IMR-90 (cell line): ENCODE data around the gene AXL. TPM values are rescaled to one million over a fixed set of nuclear protein-coding genes. Genes with fewer than 3 reads are reported as not detected.

Experiments
- ATAC-seq: fragments of 200-7000 bp; cut with Tn5 transposase; 2 replicates; pipeline ENCODE4 v1.9.1; 2020; ENCODE audit warnings: low read depth, mild to moderate bottlenecking, moderate library complexity
- BruUV-seq: library from RNA; stranded (reverse); fragments of 400-500 nt; replicated peaks from 2 replicates; lab custom pipeline; 2021; lab: Mats Ljungman, UMichigan
- CTCF ChIA-PET: fragments of 300-600 bp; formaldehyde crosslinking; extraction: SDS; loops from one replicate; lab custom pipeline; 2021; ENCODE audit warnings: antibody characterized with exemption; lab: Yijun Ruan, JAX
- POLR2A ChIA-PET: fragments of 300-600 bp; sonication (Branson Sonifier 250); formaldehyde crosslinking; loops from one replicate; lab custom pipeline; 2022; ENCODE audit warnings: antibody characterized with exemption; ENCODE audit not compliant: unreplicated experiment; lab: Charles Lee
- DNase-seq: peaks from one replicate; pipeline ENCODE4 v3.0.0; 2013
- H2AFZ ChIP-seq: replicated peaks from 2 replicates; pipeline ENCODE3; 2013; ENCODE audit warnings: low read length, mild to moderate bottlenecking; ENCODE audit not compliant: poor library complexity
- H2AK5ac ChIP-seq: 2 replicates; pipeline ENCODE4 v1.6.1; 2013; ENCODE audit warnings: low read depth, low read length, inconsistent platforms
- H2AK9ac ChIP-seq: replicated peaks from 2 replicates; pipeline ENCODE3; 2013; ENCODE audit warnings: mild to moderate bottlenecking, low read depth, low read length, moderate library complexity; ENCODE audit not compliant: poor library complexity
- H2BK120ac ChIP-seq: 2 replicates; pipeline ENCODE4 v1.6.1; 2013; ENCODE audit warnings: low read depth, low read length, inconsistent platforms
- H2BK15ac ChIP-seq: 3 replicates; pipeline ENCODE4 v1.6.1; 2013; ENCODE audit warnings: low read depth, low read length, inconsistent platforms
- H2BK20ac ChIP-seq: 2 replicates; pipeline ENCODE4 v1.6.1; 2013; ENCODE audit warnings: low read depth, mild to moderate bottlenecking, inconsistent platforms, low read length, moderate library complexity
- H2BK5ac ChIP-seq: 2 replicates; pipeline ENCODE4 v1.6.1; 2013; ENCODE audit warnings: mild to moderate bottlenecking, low read depth, low read length, inconsistent platforms; ENCODE audit not compliant: poor library complexity, severe bottlenecking
- H3K14ac ChIP-seq: replicated peaks from 2 replicates; pipeline ENCODE4 v1.6.1; 2013; ENCODE audit warnings: low read depth, low read length, inconsistent platforms
- H3K18ac ChIP-seq: 2 replicates; pipeline ENCODE4 v1.6.1; 2013; ENCODE audit warnings: low read depth, low read length, control low read depth
- H3K23ac ChIP-seq: 2 replicates; pipeline ENCODE4 v1.6.1; 2013; ENCODE audit warnings: low read depth, low read length, inconsistent platforms
- H3K27ac ChIP-seq: 2 replicates; pipeline ENCODE4 v1.5.1; 2013; ENCODE audit warnings: mild to moderate bottlenecking, control low read depth, low read length; ENCODE audit not compliant: insufficient read depth
- H3K27me3 ChIP-seq: 2 replicates; pipeline ENCODE4 v1.6.1; 2013; ENCODE audit warnings: low read length; ENCODE audit not compliant: control insufficient read depth, insufficient read depth
- H3K36me3 ChIP-seq: 2 replicates; pipeline ENCODE4 v1.6.1; 2013; ENCODE audit warnings: low read length, mixed read lengths; ENCODE audit not compliant: control insufficient read depth, insufficient read depth
- H3K4ac ChIP-seq: 2 replicates; pipeline ENCODE4 v1.6.1; 2013; ENCODE audit warnings: low read depth, low read length, inconsistent platforms
- H3K4me1 ChIP-seq: 2 replicates; pipeline ENCODE4 v1.6.1; 2013; ENCODE audit warnings: low read length, mixed read lengths; ENCODE audit not compliant: control insufficient read depth, insufficient read depth
- H3K4me2 ChIP-seq: 2 replicates; pipeline ENCODE4 v1.6.1; 2013; ENCODE audit warnings: low read depth, mild to moderate bottlenecking, control low read depth, low read length, moderate library complexity
- H3K4me3 ChIP-seq: 2 replicates; pipeline ENCODE4 v1.5.1; 2013; ENCODE audit warnings: low read depth, mild to moderate bottlenecking, control low read depth, low read length, moderate library complexity; ENCODE audit not compliant: insufficient read depth
- H3K56ac ChIP-seq: 2 replicates; pipeline ENCODE4 v1.6.1; 2013; ENCODE audit warnings: low read length, inconsistent platforms; ENCODE audit not compliant: insufficient read depth; ENCODE audit errors: extremely low read depth
- H3K79me1 ChIP-seq, 2 experiments: 2 replicates each; pipeline ENCODE4 v1.6.1; 2013; ENCODE audit warnings: low read length in 2 of 2, inconsistent platforms in 1 of 2, low read depth in 1 of 2
- H3K9ac ChIP-seq: 2 replicates; pipeline ENCODE4 v1.6.1; 2013; ENCODE audit warnings: low read depth, low read length, control low read depth
- H3K9me1 ChIP-seq: 2 replicates; pipeline ENCODE4 v1.6.1; 2013; ENCODE audit warnings: low read length, inconsistent platforms; ENCODE audit not compliant: insufficient read depth
- H3K9me3 ChIP-seq: 2 replicates; pipeline ENCODE4 v1.6.1; 2013; ENCODE audit warnings: low read length; ENCODE audit not compliant: control insufficient read depth, insufficient read depth
- H4K20me1 ChIP-seq: 2 replicates; pipeline ENCODE4 v1.6.1; 2013; ENCODE audit warnings: low read length, inconsistent platforms; ENCODE audit not compliant: insufficient read depth
- H4K5ac ChIP-seq: 2 replicates; pipeline ENCODE4 v1.6.1; 2013; ENCODE audit warnings: mild to moderate bottlenecking, low read depth, low read length, control low read depth
- H4K8ac ChIP-seq, 2 experiments: 2 replicates each; pipeline ENCODE4 v1.6.1; 2013; ENCODE audit warnings: low read depth in 2 of 2, low read length in 2 of 2, control low read depth in 1 of 2, inconsistent platforms in 1 of 2
- H4K91ac ChIP-seq: 2 replicates; pipeline ENCODE4 v1.6.1; 2013; ENCODE audit warnings: low read depth, low read length, inconsistent platforms; ENCODE audit not compliant: insufficient read depth
- CEBPB ChIP-seq: IDR thresholded peaks from 2 replicates; pipeline ENCODE4 v1.6.1; 2012; ENCODE audit warnings: low read depth, low read length, improper control_type of control experiment
- CHD1 ChIP-seq: IDR thresholded peaks from 2 replicates; pipeline ENCODE4 v1.6.1; 2012; ENCODE audit warnings: low read depth, low read length, improper control_type of control experiment
- MAFK ChIP-seq: IDR thresholded peaks from 2 replicates; pipeline ENCODE4 v1.6.1; 2012; ENCODE audit warnings: low read depth, low read length, improper control_type of control experiment
- RAD21 ChIP-seq: IDR thresholded peaks from 2 replicates; pipeline ENCODE4 v1.6.1; 2012; ENCODE audit warnings: low read length, improper control_type of control experiment
- RCOR1 ChIP-seq: IDR thresholded peaks from 2 replicates; pipeline ENCODE4 v1.6.1; 2012; ENCODE audit warnings: mild to moderate bottlenecking, low read length, improper control_type of control experiment; ENCODE audit not compliant: insufficient replicate concordance
- SMC3 ChIP-seq: fragments of 150-350 bp; IDR thresholded peaks from 2 replicates; pipeline ENCODE4 v1.6.1; 2016; ENCODE audit warnings: low read depth, mild to moderate bottlenecking, antibody characterized with exemption, low read length, moderate library complexity
- WGBS, 2 experiments: methylation state at CpG; one replicate each; pipeline versions ENCODE4 v1.1.5 to v1.1.7; 2013; ENCODE audit warnings: missing lambda C conversion rate in 2 of 2; ENCODE audit not compliant: insufficient read length in 1 of 2; ENCODE audit errors: extremely low coverage in 2 of 2; 5-methylcytosine and 5-hydroxymethylcytosine counted together
- dilution Hi-C: fragments of 300-500 bp; cut with HindIII; formaldehyde crosslinking; loops from one replicate; pipeline ENCODE4 v1.14.3; 2018; ENCODE audit warnings: low sequenced_read_pairs; ENCODE audit not compliant: unreplicated experiment
- in situ Hi-C: fragments of 300-500 bp; cut with MboI; formaldehyde crosslinking; loops from 3 replicates; pipeline ENCODE4 v1.14.3; 2019; ENCODE audit warnings: low sequenced_read_pairs, inconsistent platforms, mixed read lengths
- intact Hi-C: fragments of 100-400 bp; cut with micrococcal nuclease; formaldehyde crosslinking; loops from 2 replicates; pipeline ENCODE4 v1.10.0; 2022
- polyA plus RNA-seq, 3 experiments: library from polyadenylated mRNA; depleted of rRNA; stranded (reverse); fragments of >200 nt; gene quantifications; 2 replicates each; pipeline ENCODE4 v1.2.3, GENCODE V29; 2012; ENCODE audit warnings: low replicate concordance in 1 of 3
- total RNA-seq: library from RNA; depleted of rRNA; stranded (reverse); fragments of >200 nt; gene quantifications from 2 replicates; pipeline ENCODE4 v1.2.3, GENCODE V29; 2012

Gene AXL
- total and polyA plus RNA-seq, 2 of the 4 experiments (the other 2 are of a cell fraction) = 212 to 466 TPM

GRCh38 chr19:41172297-41173164 lies 46.5 kb upstream of the AXL start:
- no peak for ATAC-seq
- no TSS peak for BruUV-seq

More at GRCh38 chr19:41172297-41173164, 46.5 kb upstream of the AXL start:
- peaks cover 3% of the 10 kb centered on the region; the same call in 1 of the 2 replicates for H3K9me1 ChIP-seq
- dilution Hi-C loops (no loop called here), intact Hi-C loops (no loop called here), in situ Hi-C loops (no loop called here)
- no peak overlapping the region for H3K56ac ChIP-seq
- no peak overlapping the region for H4K8ac ChIP-seq
- no peaks in the 10 kb centered on the region for H3K36me3 ChIP-seq
- H2BK5ac ChIP-seq = no peak overlapping the region
- 55% methylated on average over 2 of the region's 6 CpGs; no CpG with 5 or more reads in 1 of the 2 experiments for WGBS, 2 experiments
- H2BK20ac ChIP-seq = no peak overlapping the region
- H3K9me3 ChIP-seq = no peaks in the 10 kb centered on the region
- no peak overlapping the region for H3K4me3 ChIP-seq
- no peaks in the 10 kb centered on the region for H3K27me3 ChIP-seq
- no peak overlapping the region for H2BK15ac ChIP-seq
- H3K14ac ChIP-seq = no peak overlapping the region
- H4K91ac ChIP-seq = no peak overlapping the region
- peaks cover 8% of the 10 kb centered on the region for H3K4me1 ChIP-seq
- no peaks in the 10 kb centered on the region for H3K79me1 ChIP-seq
- DNase-seq = no peak
- POLR2A ChIA-PET = no interaction called here
- H4K5ac ChIP-seq = no peak overlapping the region
- H2BK120ac ChIP-seq = no peak overlapping the region
- no peak overlapping the region for H2AFZ ChIP-seq
- no peak for TF ChIP-seq CEBPB
- no peak for TF ChIP-seq CHD1
- TF ChIP-seq RCOR1 = no peak
- no peak for TF ChIP-seq MAFK
- TF ChIP-seq SMC3 = no peak
- no peak for TF ChIP-seq RAD21
- H2AK5ac ChIP-seq = no peak overlapping the region
- H3K18ac ChIP-seq = no peak overlapping the region
- H3K9ac ChIP-seq = no peak overlapping the region
- no peak overlapping the region for H3K23ac ChIP-seq
- no peak overlapping the region for H2AK9ac ChIP-seq
- no peak overlapping the region for H3K4ac ChIP-seq
- H3K4me2 ChIP-seq = no peak overlapping the region
- no peak overlapping the region for H3K27ac ChIP-seq
- no peaks in the 10 kb centered on the region for H4K20me1 ChIP-seq
- CTCF ChIA-PET = no interaction called here
